MG63 (cell line): Measurements from ENCODE around the gene BRD9. TPM values are rescaled to one million over a fixed set of nuclear protein-coding genes. Genes with fewer than 3 reads are reported as not detected.
"Not testable (repeated sequence)": the region's sequence is repeated elsewhere in the genome, so short reads cannot be mapped to it uniquely, and the experiment has no call there.

Experiments used
- DNase-seq: peaks from one replicate; pipeline ENCODE4 v3.0.0-alpha.2; 2020
- H3K27me3 ChIP-seq: fragments of 250-450 bp; sonication (Bioruptor Pico); 2 replicates; pipeline ENCODE4 v1.5.1; 2020; ENCODE audit warnings: mild to moderate bottlenecking, moderate library complexity
- H3K36me3 ChIP-seq: fragments of 250-450 bp; sonication (Bioruptor Pico); 2 replicates; pipeline ENCODE4 v1.5.1; 2020; ENCODE audit warnings: mild to moderate bottlenecking, moderate library complexity
- H3K4me3 ChIP-seq: fragments of 250-450 bp; sonication (Bioruptor Pico); 2 replicates; pipeline ENCODE4 v1.5.1; 2020; ENCODE audit warnings: mild to moderate bottlenecking, moderate library complexity
- H3K9me3 ChIP-seq: fragments of 250-450 bp; sonication (Bioruptor Pico); 2 replicates; pipeline ENCODE4 v1.5.1; 2020; ENCODE audit warnings: mild to moderate bottlenecking, moderate library complexity
- total RNA-seq: library from RNA; depleted of rRNA; stranded (reverse); fragments of >200 nt; shearing (Covaris generic); gene quantifications from 2 replicates; pipeline ENCODE4 v1.2.3, GENCODE V29; 2014; ENCODE audit warnings: low replicate concordance

BRD9 gene
- total RNA-seq, 1 experiment from 2014 or later = 27.5 TPM

GRCh38 chr5:888638-889035 lies 4.0 kb downstream of the BRD9 start:
- H3K9me3 ChIP-seq = no peaks in the 10 kb centered on the region
- DNase-seq = no peak
- peaks cover 91% of the 10 kb centered on the region for H3K36me3 ChIP-seq
- no peak overlapping the region for H3K4me3 ChIP-seq
- no peaks in the 10 kb centered on the region for H3K27me3 ChIP-seq

- Histone ChIP-seq H3K9me3 (no peaks in the 10 kb centered on the region), H3K27me3 (no peaks in the 10 kb centered on the region), H3K36me3 (peaks cover 92% of the 10 kb centered on the region), H3K4me3 (no peak overlapping the region)
- no peak for DNase-seq
These were observed 4.5 kb downstream of the BRD9 start for GRCh38 chr5:887947-888637.

GRCh38 chr5:886716-887325 lies 5.8 kb downstream of the BRD9 start:
- Histone ChIP-seq H3K4me3 (no peak overlapping the region), H3K36me3 (peaks cover 94% of the 10 kb centered on the region), H3K9me3 (no peaks in the 10 kb centered on the region), H3K27me3 (no peaks in the 10 kb centered on the region)
- no peak for DNase-seq

- Histone ChIP-seq H3K4me3 (no peak overlapping the region), H3K36me3 (peaks cover 94% of the 10 kb centered on the region), H3K27me3 (no peaks in the 10 kb centered on the region), H3K9me3 (no peaks in the 10 kb centered on the region)
- no peak for DNase-seq
These were observed 6.6 kb downstream of the BRD9 start for GRCh38 chr5:886036-886435.

- no peaks in the 10 kb centered on the region for H3K9me3 ChIP-seq
- peaks cover 91% of the 10 kb centered on the region for H3K36me3 ChIP-seq
- H3K27me3 ChIP-seq = no peaks in the 10 kb centered on the region
- H3K4me3 ChIP-seq = no peak overlapping the region
- DNase-seq = no peak
These were observed 7.1 kb downstream of the BRD9 start for GRCh38 chr5:885529-885928.

GRCh38 chr5:885127-885442 lies 7.5 kb downstream of the BRD9 start:
- peaks cover 86% of the 10 kb centered on the region for H3K36me3 ChIP-seq
- H3K4me3 ChIP-seq = no peak overlapping the region
- DNase-seq = no peak
- no peaks in the 10 kb centered on the region for H3K27me3 ChIP-seq
- H3K9me3 ChIP-seq = no peaks in the 10 kb centered on the region

GRCh38 chr5:884345-885126 lies 8.1 kb downstream of the BRD9 start:
- no peak for DNase-seq
- Histone ChIP-seq H3K36me3 (peaks cover 81% of the 10 kb centered on the region), H3K4me3 (no peak overlapping the region), H3K27me3 (no peaks in the 10 kb centered on the region), H3K9me3 (no peaks in the 10 kb centered on the region)

GRCh38 chr5:883475-884181 lies 9.0 kb downstream of the BRD9 start:
- Histone ChIP-seq H3K4me3 (no peak overlapping the region), H3K9me3 (no peaks in the 10 kb centered on the region), H3K36me3 (peaks cover 72% of the 10 kb centered on the region), H3K27me3 (no peaks in the 10 kb centered on the region)
- no peak for DNase-seq

GRCh38 chr5:882253-883183 lies 10.1 kb downstream of the BRD9 start:
- H3K36me3 ChIP-seq = peaks cover 68% of the 10 kb centered on the region
- DNase-seq = no peak
- H3K9me3 ChIP-seq = no peaks in the 10 kb centered on the region
- no peaks in the 10 kb centered on the region for H3K27me3 ChIP-seq
- no peak overlapping the region for H3K4me3 ChIP-seq

GRCh38 chr5:881551-881935 lies 11.1 kb downstream of the BRD9 start:
- Histone ChIP-seq H3K4me3 (no peak overlapping the region), H3K9me3 (no peaks in the 10 kb centered on the region), H3K36me3 (peaks cover 64% of the 10 kb centered on the region), H3K27me3 (no peaks in the 10 kb centered on the region)
- no peak for DNase-seq

- no peak overlapping the region for H3K4me3 ChIP-seq
- no peaks in the 10 kb centered on the region for H3K27me3 ChIP-seq
- peaks cover 64% of the 10 kb centered on the region for H3K36me3 ChIP-seq
- H3K9me3 ChIP-seq = no peaks in the 10 kb centered on the region
- no peak for DNase-seq
These were observed 11.6 kb downstream of the BRD9 start for GRCh38 chr5:880816-881550.

GRCh38 chr5:878677-879076 lies 13.9 kb downstream of the BRD9 start:
- peaks cover 57% of the 10 kb centered on the region for H3K36me3 ChIP-seq
- DNase-seq, H3K9me3 ChIP-seq: not testable (repeated sequence)

GRCh38 chr5:878125-878524 lies 14.5 kb downstream of the BRD9 start:
- no peak for DNase-seq
- Histone ChIP-seq H3K27me3 (no peaks in the 10 kb centered on the region), H3K4me3 (no peak overlapping the region), H3K36me3 (peaks cover 52% of the 10 kb centered on the region), H3K9me3 (no peaks in the 10 kb centered on the region)

More at GRCh38 chr5:878677-879076, 13.9 kb downstream of the BRD9 start:
- not testable (repeated sequence) for H3K27me3 ChIP-seq, H3K4me3 ChIP-seq

- no peak overlapping the region for H3K4me3 ChIP-seq
- DNase-seq = no peak
- H3K9me3 ChIP-seq = no peaks in the 10 kb centered on the region
- no peaks in the 10 kb centered on the region for H3K27me3 ChIP-seq
- H3K36me3 ChIP-seq = peaks cover 59% of the 10 kb centered on the region
These were observed 15.9 kb downstream of the BRD9 start for GRCh38 chr5:876398-877365.

- no peaks in the 10 kb centered on the region for H3K27me3 ChIP-seq
- peaks cover 59% of the 10 kb centered on the region for H3K36me3 ChIP-seq
These were observed 16.7 kb downstream of the BRD9 start for GRCh38 chr5:875931-876330.

More at GRCh38 chr5:875931-876330, 16.7 kb downstream of the BRD9 start:
- Histone ChIP-seq H3K4me3 (no peak overlapping the region), H3K9me3 (no peaks in the 10 kb centered on the region)
- no peak for DNase-seq
